Keratinocyte (primary cell): Measurements from ENCODE around the gene ABLIM2.

ENCODE experiments used
- EZH2 ChIP-seq: IDR thresholded peaks from one replicate; pipeline ENCODE4 v1.6.1; 2012; ENCODE audit warnings: inconsistent platforms, mild to moderate bottlenecking, low read length, moderate library complexity
- TF ChIP-seq, protein P1 (sequence below), 3 experiments: IDR thresholded peaks in 1 of 3; conservative IDR thresholded peaks in 1 of 3; optimal IDR thresholded peaks in 1 of 3; 2 replicates in 2 of 3; 3 replicates in 1 of 3; pipeline versions ENCODE3 to v1.5.1; 2011; ENCODE audit warnings: low read length in 3 of 3, mild to moderate bottlenecking in 3 of 3, moderate library complexity in 2 of 3, control low read depth in 1 of 3, inconsistent platforms in 1 of 3; ENCODE audit not compliant: insufficient read depth in 2 of 3; ENCODE audit errors: extremely low read depth in 1 of 3

DNA sequence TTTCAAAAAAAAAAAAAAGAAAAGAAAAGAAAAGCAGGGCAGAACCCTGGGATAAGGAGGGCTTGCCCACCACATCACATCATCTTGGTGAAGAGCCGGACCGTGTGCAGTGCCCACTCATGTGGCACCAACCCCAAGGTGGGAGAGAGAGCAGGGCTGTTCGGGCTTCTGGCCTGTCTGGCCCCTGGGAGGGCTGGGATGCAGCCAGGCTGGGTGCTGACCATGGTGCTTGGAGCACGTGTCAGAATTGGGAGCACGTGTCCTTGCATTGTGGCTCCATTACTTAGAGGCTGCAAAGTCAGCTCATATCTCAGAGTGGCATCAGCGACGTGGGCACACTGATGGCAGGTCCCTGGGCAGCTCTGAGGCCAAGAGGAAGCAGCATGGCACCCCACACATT, 118.0 kb downstream of the ABLIM2 start:
- no peak for TF ChIP-seq EZH2
- TF ChIP-seq, protein P1, sequence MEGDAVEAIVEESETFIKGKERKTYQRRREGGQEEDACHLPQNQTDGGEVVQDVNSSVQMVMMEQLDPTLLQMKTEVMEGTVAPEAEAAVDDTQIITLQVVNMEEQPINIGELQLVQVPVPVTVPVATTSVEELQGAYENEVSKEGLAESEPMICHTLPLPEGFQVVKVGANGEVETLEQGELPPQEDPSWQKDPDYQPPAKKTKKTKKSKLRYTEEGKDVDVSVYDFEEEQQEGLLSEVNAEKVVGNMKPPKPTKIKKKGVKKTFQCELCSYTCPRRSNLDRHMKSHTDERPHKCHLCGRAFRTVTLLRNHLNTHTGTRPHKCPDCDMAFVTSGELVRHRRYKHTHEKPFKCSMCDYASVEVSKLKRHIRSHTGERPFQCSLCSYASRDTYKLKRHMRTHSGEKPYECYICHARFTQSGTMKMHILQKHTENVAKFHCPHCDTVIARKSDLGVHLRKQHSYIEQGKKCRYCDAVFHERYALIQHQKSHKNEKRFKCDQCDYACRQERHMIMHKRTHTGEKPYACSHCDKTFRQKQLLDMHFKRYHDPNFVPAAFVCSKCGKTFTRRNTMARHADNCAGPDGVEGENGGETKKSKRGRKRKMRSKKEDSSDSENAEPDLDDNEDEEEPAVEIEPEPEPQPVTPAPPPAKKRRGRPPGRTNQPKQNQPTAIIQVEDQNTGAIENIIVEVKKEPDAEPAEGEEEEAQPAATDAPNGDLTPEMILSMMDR (optimal IDR thresholded peaks at IDR 0.05 in 1 of 3, IDR thresholded peaks at IDR 0.05 in 1 of 3, conservative IDR thresholded peaks at IDR 0.05 in 1 of 3; ENCODE audit: extremely low read depth in 1 of 3, insufficient read depth in 2 of 3, low read length in 3 of 3), result no peak
